ENCODE measurements around the gene CDH10. TPM values are rescaled to one million over a fixed set of nuclear protein-coding genes. Genes with fewer than 3 reads are reported as not detected.

CDH10 gene
- total RNA-seq, 1 experiment from 2014 or later: not detected

- intact Hi-C loops (cut with micrococcal nuclease; ENCODE audit: unreplicated experiment): no loop called here
- no peak for DNase-seq
- no peaks in the 10 kb centered on the region for H3K27me3 Mint-ChIP-seq (ENCODE audit: unreplicated experiment)
- no peaks in the 10 kb centered on the region for H3K4me1 Mint-ChIP-seq (ENCODE audit: low read depth, unreplicated experiment)
- TF ChIP-seq CTCF (IDR thresholded peaks at IDR 0.05; ENCODE audit: unreplicated experiment): no peak
- peaks cover 15% of the 10 kb centered on the region for H3K9me3 Mint-ChIP-seq (ENCODE audit: low read depth, unreplicated experiment)
- no peaks in the 10 kb centered on the region for H3K36me3 Mint-ChIP-seq (ENCODE audit: insufficient read depth, unreplicated experiment)
- CTCF ChIA-PET: no interaction called here
- no peak overlapping the region for H3K4me3 Mint-ChIP-seq (ENCODE audit: low read depth, unreplicated experiment)
- BruUV-seq (replicated peaks): no TSS peak
- H3K27ac Mint-ChIP-seq (ENCODE audit: unreplicated experiment): no peak overlapping the region
Measured at GRCh38 chr5:24668050-24668449, 23.3 kb upstream of the CDH10 start.

GRCh38 chr5:24649531-24649930 lies 4.8 kb upstream of the CDH10 start:
- TF ChIP-seq CTCF (IDR thresholded peaks at IDR 0.05; ENCODE audit: unreplicated experiment): no peak
- CTCF ChIA-PET: no interaction called here
- Mint-ChIP-seq H3K9me3 (ENCODE audit: low read depth, unreplicated experiment) (peaks cover 3% of the 10 kb centered on the region), H3K36me3 (ENCODE audit: insufficient read depth, unreplicated experiment) (no peaks in the 10 kb centered on the region), H3K4me3 (ENCODE audit: low read depth, unreplicated experiment) (no peak overlapping the region), H3K4me1 (ENCODE audit: low read depth, unreplicated experiment) (no peaks in the 10 kb centered on the region), H3K27ac (ENCODE audit: unreplicated experiment) (no peak overlapping the region), H3K27me3 (ENCODE audit: unreplicated experiment) (no peaks in the 10 kb centered on the region)
- no TSS peak for BruUV-seq (replicated peaks)
- intact Hi-C loops (cut with micrococcal nuclease; ENCODE audit: unreplicated experiment): loop anchor here (10.0 kb wide), 1 partner anchor 205 kb away; no protein-coding TSS in a partner anchor
- DNase-seq: no peak

GRCh38 chr5:24646915-24647314 lies 2.1 kb upstream of the CDH10 start:
- H3K4me1 Mint-ChIP-seq (ENCODE audit: low read depth, unreplicated experiment): no peaks in the 10 kb centered on the region
- CTCF ChIA-PET: no interaction called here
- no peak for TF ChIP-seq CTCF (IDR thresholded peaks at IDR 0.05; ENCODE audit: unreplicated experiment)
- H3K36me3 Mint-ChIP-seq (ENCODE audit: insufficient read depth, unreplicated experiment): no peaks in the 10 kb centered on the region
- H3K27ac Mint-ChIP-seq (ENCODE audit: unreplicated experiment): no peak overlapping the region
- intact Hi-C loops (cut with micrococcal nuclease; ENCODE audit: unreplicated experiment): loop anchor here (10.0 kb wide), 1 partner anchor 202 kb away; no protein-coding TSS in a partner anchor
- no peak for DNase-seq
- no peak overlapping the region for H3K4me3 Mint-ChIP-seq (ENCODE audit: low read depth, unreplicated experiment)
- H3K27me3 Mint-ChIP-seq (ENCODE audit: unreplicated experiment): no peaks in the 10 kb centered on the region
- H3K9me3 Mint-ChIP-seq (ENCODE audit: low read depth, unreplicated experiment): peaks cover 3% of the 10 kb centered on the region
- BruUV-seq (replicated peaks): no TSS peak

GRCh38 chr5:24645483-24645882 lies 705 bp upstream of the CDH10 start:
- CTCF ChIA-PET: no interaction called here
- no peak overlapping the region for H3K27ac Mint-ChIP-seq (ENCODE audit: unreplicated experiment)
- no peaks in the 10 kb centered on the region for H3K4me1 Mint-ChIP-seq (ENCODE audit: low read depth, unreplicated experiment)
- no peaks in the 10 kb centered on the region for H3K27me3 Mint-ChIP-seq (ENCODE audit: unreplicated experiment)
- intact Hi-C loops (cut with micrococcal nuclease; ENCODE audit: unreplicated experiment): loop anchor here (10.0 kb wide), 1 partner anchor 201 kb away; no protein-coding TSS in a partner anchor
- TF ChIP-seq CTCF (IDR thresholded peaks at IDR 0.05; ENCODE audit: unreplicated experiment): no peak
- H3K36me3 Mint-ChIP-seq (ENCODE audit: insufficient read depth, unreplicated experiment): no peaks in the 10 kb centered on the region
- no peak for DNase-seq
- BruUV-seq (replicated peaks): no TSS peak
- H3K9me3 Mint-ChIP-seq (ENCODE audit: low read depth, unreplicated experiment): peaks cover 3% of the 10 kb centered on the region
- no peak overlapping the region for H3K4me3 Mint-ChIP-seq (ENCODE audit: low read depth, unreplicated experiment)

Data from Calu3 (cell line).